HG02798 (cell line): ENCODE measurements around the gene TRIP13.
"Not testable (repeated sequence)": the region's sequence is repeated elsewhere in the genome, so short reads cannot be mapped to it uniquely, and the experiment has no call there.

Experiments
- ATAC-seq: cut with Tn5 transposase; IDR thresholded peaks from one replicate; pipeline ENCODE4 v1.9.1; 2021; ENCODE audit warnings: mild to moderate bottlenecking; ENCODE audit not compliant: unreplicated experiment, poor library complexity

TRIP13 gene

GRCh38 chr5:915946-916345 is 23.3 kb downstream of the TRIP13 start:
- ATAC-seq: no peak

- no peak for ATAC-seq
Measured at GRCh38 chr5:916441-917293, 24.0 kb downstream of the TRIP13 start.

GRCh38 chr5:918717-919116 is 26.0 kb downstream of the TRIP13 start:
- ATAC-seq: not testable (repeated sequence)

GRCh38 chr5:919356-920000 is 26.8 kb downstream of the TRIP13 start:
- no peak for ATAC-seq

- ATAC-seq: no peak
Measured at GRCh38 chr5:920321-920720, 27.6 kb downstream of the TRIP13 start.

- ATAC-seq: no peak
Measured at GRCh38 chr5:921456-922435, 29.1 kb downstream of the TRIP13 start.

- ATAC-seq: no peak
Measured at GRCh38 chr5:922436-923280, 30.0 kb downstream of the TRIP13 start.

- ATAC-seq: peak; percentile 79
Measured at GRCh38 chr5:923281-923873, 30.7 kb downstream of the TRIP13 start.

GRCh38 chr5:926417-927171 is 33.9 kb downstream of the TRIP13 start:
- no peak for ATAC-seq

GRCh38 chr5:927172-928015 is 34.7 kb downstream of the TRIP13 start:
- no peak for ATAC-seq

- ATAC-seq: not testable (repeated sequence)
Measured at GRCh38 chr5:929182-929581, 36.5 kb downstream of the TRIP13 start.

- ATAC-seq: no peak
Measured at GRCh38 chr5:929596-929995, 36.9 kb downstream of the TRIP13 start.

- no peak for ATAC-seq
Measured at GRCh38 chr5:930866-931265, 38.2 kb downstream of the TRIP13 start.

- no peak for ATAC-seq
Measured at GRCh38 chr5:931570-932145, 39.0 kb downstream of the TRIP13 start.

GRCh38 chr5:932151-932627 is 39.5 kb downstream of the TRIP13 start:
- no peak for ATAC-seq

- ATAC-seq: no peak
Measured at GRCh38 chr5:932628-933250, 40.1 kb downstream of the TRIP13 start.
